Osteoblast (primary cell): ENCODE results near the gene RDX. TPM values are rescaled to one million over a fixed set of nuclear protein-coding genes. Genes with fewer than 3 reads are reported as not detected.
A peak's percentile ranks its signal among the peaks of the same experiment; 100 is the strongest.

Experiments
- DNase-seq: peaks from one replicate; pipeline ENCODE4 v3.0.0; 2011; ENCODE audit warnings: low spot score, mixed read lengths; ENCODE audit not compliant: insufficient read length; ENCODE audit errors: missing footprints
- H2AFZ ChIP-seq: 2 replicates; pipeline ENCODE4 v1.6.0; 2011; ENCODE audit warnings: mild to moderate bottlenecking, low read length
- H3K27ac ChIP-seq: 2 replicates; pipeline ENCODE4 v1.5.1; 2011; ENCODE audit warnings: mild to moderate bottlenecking, low read depth, low read length, moderate library complexity
- H3K27me3 ChIP-seq: 2 replicates; pipeline ENCODE4 v1.6.0; 2012; ENCODE audit warnings: mild to moderate bottlenecking, control low read depth, inconsistent platforms, low read length, moderate library complexity; ENCODE audit not compliant: insufficient read depth
- H3K36me3 ChIP-seq: 2 replicates; pipeline ENCODE4 v1.5.1; 2011; ENCODE audit warnings: mild to moderate bottlenecking, low read length, control low read depth, moderate library complexity; ENCODE audit not compliant: insufficient read depth
- H3K4me1 ChIP-seq: 2 replicates; pipeline ENCODE4 v1.5.1; 2011; ENCODE audit warnings: mild to moderate bottlenecking, low read length, control low read depth, moderate library complexity; ENCODE audit not compliant: insufficient read depth
- H3K4me2 ChIP-seq: 2 replicates; pipeline ENCODE4 v1.6.0; 2011; ENCODE audit warnings: mild to moderate bottlenecking, low read length; ENCODE audit not compliant: insufficient read depth
- H3K4me3 ChIP-seq: fragments of 200-600 bp; sonication (generic); 3 replicates; pipeline ENCODE4 v1.5.1; 2012; ENCODE audit warnings: mild to moderate bottlenecking, low read length, inconsistent platforms; ENCODE audit not compliant: insufficient read depth
- H3K79me2 ChIP-seq: 2 replicates; pipeline ENCODE4 v1.6.0; 2012; ENCODE audit warnings: mild to moderate bottlenecking, low read length, control low read depth, inconsistent platforms; ENCODE audit not compliant: insufficient read depth
- H3K9me3 ChIP-seq: 2 replicates; pipeline ENCODE4 v1.5.1; 2011; ENCODE audit warnings: low read depth, low read length, control low read depth
- H4K20me1 ChIP-seq: 2 replicates; pipeline ENCODE4 v1.6.0; 2012; ENCODE audit warnings: mild to moderate bottlenecking, low read length, control low read depth; ENCODE audit not compliant: insufficient read depth
- CTCF ChIP-seq: IDR thresholded peaks from 2 replicates; pipeline ENCODE4 v1.5.1; 2011; ENCODE audit warnings: mild to moderate bottlenecking, low read depth, low read length, moderate library complexity; ENCODE audit errors: extremely low read depth
- total RNA-seq: library from RNA; depleted of rRNA; stranded (reverse); fragments of >200 nt; gene quantifications from 2 replicates; pipeline ENCODE4 v1.2.3, GENCODE V29; 2012

Gene RDX
- total RNA-seq, 1 donor: 79.3 TPM

- TF ChIP-seq CTCF: peak; percentile 40
- Histone ChIP-seq H3K79me2 (peaks cover 9% of the 10 kb centered on the region), H4K20me1 (no peaks in the 10 kb centered on the region)
These were observed 47.3 kb downstream of the RDX start for GRCh38 chr11:110249066-110249465.

GRCh38 chr11:110243791-110244190, 52.6 kb downstream of the RDX start:
- H2AFZ ChIP-seq: no peak overlapping the region
- TF ChIP-seq CTCF: no peak
- H3K4me1 ChIP-seq: no peaks in the 10 kb centered on the region
- peaks cover 21% of the 10 kb centered on the region for H3K79me2 ChIP-seq
- no peaks in the 10 kb centered on the region for H4K20me1 ChIP-seq
- peaks cover 22% of the 10 kb centered on the region for H3K36me3 ChIP-seq
- no peak for DNase-seq
- no peak overlapping the region for H3K4me3 ChIP-seq
- no peak overlapping the region for H3K27ac ChIP-seq
- no peaks in the 10 kb centered on the region for H3K9me3 ChIP-seq
- H3K4me2 ChIP-seq: no peak overlapping the region
- H3K27me3 ChIP-seq: no peaks in the 10 kb centered on the region

More at GRCh38 chr11:110249066-110249465, 47.3 kb downstream of the RDX start:
- Histone ChIP-seq H3K9me3 (no peaks in the 10 kb centered on the region), H3K27me3 (no peaks in the 10 kb centered on the region), H3K4me1 (peaks cover 7% of the 10 kb centered on the region), H3K36me3 (peaks cover 33% of the 10 kb centered on the region), H2AFZ (no peak overlapping the region), H3K27ac (no peak overlapping the region), H3K4me3 (no peak overlapping the region), H3K4me2 (no peak overlapping the region)
- peak; percentile 68 for DNase-seq

- no peaks in the 10 kb centered on the region for H3K9me3 ChIP-seq
- no peaks in the 10 kb centered on the region for H3K27me3 ChIP-seq
- H3K36me3 ChIP-seq: peaks cover 16% of the 10 kb centered on the region
- no peak overlapping the region for H2AFZ ChIP-seq
- no peak for DNase-seq
- no peak overlapping the region for H3K4me3 ChIP-seq
- H3K27ac ChIP-seq: no peak overlapping the region
- no peak overlapping the region for H3K4me2 ChIP-seq
- peaks cover 19% of the 10 kb centered on the region for H3K79me2 ChIP-seq
- TF ChIP-seq CTCF: no peak
- no peaks in the 10 kb centered on the region for H3K4me1 ChIP-seq
- H4K20me1 ChIP-seq: no peaks in the 10 kb centered on the region
These were observed 53.7 kb downstream of the RDX start for GRCh38 chr11:110242746-110243145.

GRCh38 chr11:110242188-110242587, 54.2 kb downstream of the RDX start:
- Histone ChIP-seq H3K27me3 (no peaks in the 10 kb centered on the region), H4K20me1 (no peaks in the 10 kb centered on the region), H3K27ac (no peak overlapping the region), H3K4me2 (no peak overlapping the region), H3K4me1 (no peaks in the 10 kb centered on the region), H3K36me3 (peaks cover 20% of the 10 kb centered on the region), H3K9me3 (no peaks in the 10 kb centered on the region), H2AFZ (no peak overlapping the region), H3K4me3 (no peak overlapping the region), H3K79me2 (peaks cover 18% of the 10 kb centered on the region)
- TF ChIP-seq CTCF: no peak
- DNase-seq: no peak
